ENCODE results near the gene KIR3DL1. TPM values are rescaled to one million over a fixed set of nuclear protein-coding genes. Genes with fewer than 3 reads are reported as not detected.

KIR3DL1 gene
- total and polyA plus RNA-seq, 2 experiments from 2014 or later, result not detected

Small RNA genes lying within 50 kb of the gene (small RNA-seq; reads per million reads assigned to genes)
- gene KIR3DP1 (ENCODE audit: low replicate concordance) (not detected), gene RNU6-222P (ENCODE audit: low replicate concordance) (0.22 reads per million)

Other genes with a start within 250 kb of the KIR3DL1 start
- not detected in 2 replicates for gene LILRA2, start 242.7 kb upstream of the KIR3DL1 start, total RNA-seq (2014; rRNA removed; shearing (Covaris generic))
- not detected in 2 replicates for gene LILRA2, start 242.7 kb upstream of the KIR3DL1 start, polyA plus RNA-seq (2016; fragmentation: Nextera tagmentation; extraction: Ambion mirVana)
- not detected in 2 replicates for gene LILRA1, start 222.8 kb upstream of the KIR3DL1 start, total RNA-seq (2014; rRNA removed; shearing (Covaris generic))
- not detected in 2 replicates for gene LILRA1, start 222.8 kb upstream of the KIR3DL1 start, polyA plus RNA-seq (2016; fragmentation: Nextera tagmentation; extraction: Ambion mirVana)
- 0.14 TPM in 1 of 2 replicates, not detected in the other for gene LILRB1, start 186.0 kb upstream of the KIR3DL1 start, total RNA-seq (2014; rRNA removed; shearing (Covaris generic))
- 0.12 TPM in 1 of 2 replicates, not detected in the other for gene LILRB1, start 186.0 kb upstream of the KIR3DL1 start, polyA plus RNA-seq (2016; fragmentation: Nextera tagmentation; extraction: Ambion mirVana)
- gene LILRB4, start 153.5 kb upstream of the KIR3DL1 start, total RNA-seq (2014; rRNA removed; shearing (Covaris generic)), result not detected in 2 replicates
- not detected in 2 replicates for gene LILRB4, start 153.5 kb upstream of the KIR3DL1 start, polyA plus RNA-seq (2016; fragmentation: Nextera tagmentation; extraction: Ambion mirVana)
- not detected in 2 replicates for gene KIR3DL3, start 92.0 kb upstream of the KIR3DL1 start, total RNA-seq (2014; rRNA removed; shearing (Covaris generic))
- gene KIR3DL3, start 92.0 kb upstream of the KIR3DL1 start, polyA plus RNA-seq (2016; fragmentation: Nextera tagmentation; extraction: Ambion mirVana), result not detected in 2 replicates
- gene KIR2DL3, start 78.0 kb upstream of the KIR3DL1 start, total RNA-seq (2014; rRNA removed; shearing (Covaris generic)), result not detected in 2 replicates
- gene KIR2DL3, start 78.0 kb upstream of the KIR3DL1 start, polyA plus RNA-seq (2016; fragmentation: Nextera tagmentation; extraction: Ambion mirVana), result not detected in 2 replicates
- gene KIR2DL1, start 46.7 kb upstream of the KIR3DL1 start, total RNA-seq (2014; rRNA removed; shearing (Covaris generic)), result not detected in 2 replicates
- gene KIR2DL1, start 46.7 kb upstream of the KIR3DL1 start, polyA plus RNA-seq (2016; fragmentation: Nextera tagmentation; extraction: Ambion mirVana), result not detected in 2 replicates
- not detected in 2 replicates for gene KIR2DL4, start 12.9 kb upstream of the KIR3DL1 start, total RNA-seq (2014; rRNA removed; shearing (Covaris generic))
- gene KIR2DL4, start 12.9 kb upstream of the KIR3DL1 start, polyA plus RNA-seq (2016; fragmentation: Nextera tagmentation; extraction: Ambion mirVana), result not detected in 2 replicates
- gene KIR2DS4, start 16.2 kb downstream of the KIR3DL1 start, total RNA-seq (2014; rRNA removed; shearing (Covaris generic)), result not detected in 2 replicates
- gene KIR2DS4, start 16.2 kb downstream of the KIR3DL1 start, polyA plus RNA-seq (2016; fragmentation: Nextera tagmentation; extraction: Ambion mirVana), result not detected in 2 replicates
- gene KIR3DL2, start 34.0 kb downstream of the KIR3DL1 start, total RNA-seq (2014; rRNA removed; shearing (Covaris generic)), result not detected in 2 replicates
- not detected in 2 replicates for gene KIR3DL2, start 34.0 kb downstream of the KIR3DL1 start, polyA plus RNA-seq (2016; fragmentation: Nextera tagmentation; extraction: Ambion mirVana)
- gene FCAR, start 57.8 kb downstream of the KIR3DL1 start, total RNA-seq (2014; rRNA removed; shearing (Covaris generic)), result not detected in 2 replicates
- not detected in 2 replicates for gene FCAR, start 57.8 kb downstream of the KIR3DL1 start, polyA plus RNA-seq (2016; fragmentation: Nextera tagmentation; extraction: Ambion mirVana)
- 0.78 and 2.0 TPM in 2 replicates for gene NCR1, start 89.7 kb downstream of the KIR3DL1 start, total RNA-seq (2014; rRNA removed; shearing (Covaris generic))
- gene NCR1, start 89.7 kb downstream of the KIR3DL1 start, polyA plus RNA-seq (2016; fragmentation: Nextera tagmentation; extraction: Ambion mirVana), result 1.6 and 1.8 TPM in 2 replicates
- 1.8 and 2.2 TPM in 2 replicates for gene NLRP7, start 131.1 kb downstream of the KIR3DL1 start, total RNA-seq (2014; rRNA removed; shearing (Covaris generic))
- gene NLRP7, start 131.1 kb downstream of the KIR3DL1 start, polyA plus RNA-seq (2016; fragmentation: Nextera tagmentation; extraction: Ambion mirVana), result 1.2 and 1.4 TPM in 2 replicates
- 126 and 128 TPM in 2 replicates for gene NLRP2, start 149.9 kb downstream of the KIR3DL1 start, total RNA-seq (2014; rRNA removed; shearing (Covaris generic))
- 51.7 and 54.8 TPM in 2 replicates for gene NLRP2, start 149.9 kb downstream of the KIR3DL1 start, polyA plus RNA-seq (2016; fragmentation: Nextera tagmentation; extraction: Ambion mirVana)
- gene GP6, start 221.8 kb downstream of the KIR3DL1 start, total RNA-seq (2014; rRNA removed; shearing (Covaris generic)), result 0.17 TPM in 1 of 2 replicates, not detected in the other
- gene GP6, start 221.8 kb downstream of the KIR3DL1 start, polyA plus RNA-seq (2016; fragmentation: Nextera tagmentation; extraction: Ambion mirVana), result 1.3 TPM in 2 replicates
- 32.3 and 36.5 TPM in 2 replicates for gene RDH13, start 246.7 kb downstream of the KIR3DL1 start, total RNA-seq (2014; rRNA removed; shearing (Covaris generic))
- gene RDH13, start 246.7 kb downstream of the KIR3DL1 start, polyA plus RNA-seq (2016; fragmentation: Nextera tagmentation; extraction: Ambion mirVana), result 23.0 and 28.0 TPM in 2 replicates